ENCODE results near the gene DOCK10. TPM values are rescaled to one million over a fixed set of nuclear protein-coding genes. Genes with fewer than 3 reads are reported as not detected.
"Not testable (repeated sequence)": the region's sequence is repeated elsewhere in the genome, so short reads cannot be mapped to it uniquely, and the experiment has no call there.

The DOCK10 gene
- total RNA-seq, 1 experiment from 2014 or later: 65.3 TPM

GRCh38 chr2:224948859-224949258 lies 93.4 kb downstream of the DOCK10 start:
- peak; percentile 86 for DNase-seq (ENCODE audit: low read depth)

- no peak for DNase-seq (ENCODE audit: low read depth)
Observed at GRCh38 chr2:224948005-224948404, 94.3 kb downstream of the DOCK10 start.

- no peak for DNase-seq (ENCODE audit: low read depth)
Observed at GRCh38 chr2:224947566-224947965, 94.7 kb downstream of the DOCK10 start.

GRCh38 chr2:224946895-224947294 lies 95.4 kb downstream of the DOCK10 start:
- peak; percentile 91 for DNase-seq (ENCODE audit: low read depth)

- peak; percentile 43 for DNase-seq (ENCODE audit: low read depth)
Observed at GRCh38 chr2:224944707-224945547, 97.3 kb downstream of the DOCK10 start.

- DNase-seq (ENCODE audit: low read depth): not testable (repeated sequence)
Observed at GRCh38 chr2:224943601-224944041, 98.6 kb downstream of the DOCK10 start.

GRCh38 chr2:224941960-224942359 lies 100.3 kb downstream of the DOCK10 start:
- no peak for DNase-seq (ENCODE audit: low read depth)

GRCh38 chr2:224940618-224941017 lies 101.7 kb downstream of the DOCK10 start:
- no peak for DNase-seq (ENCODE audit: low read depth)

GRCh38 chr2:224938651-224939182 lies 103.6 kb downstream of the DOCK10 start:
- peak; percentile 98 for DNase-seq (ENCODE audit: low read depth)

DNA sequence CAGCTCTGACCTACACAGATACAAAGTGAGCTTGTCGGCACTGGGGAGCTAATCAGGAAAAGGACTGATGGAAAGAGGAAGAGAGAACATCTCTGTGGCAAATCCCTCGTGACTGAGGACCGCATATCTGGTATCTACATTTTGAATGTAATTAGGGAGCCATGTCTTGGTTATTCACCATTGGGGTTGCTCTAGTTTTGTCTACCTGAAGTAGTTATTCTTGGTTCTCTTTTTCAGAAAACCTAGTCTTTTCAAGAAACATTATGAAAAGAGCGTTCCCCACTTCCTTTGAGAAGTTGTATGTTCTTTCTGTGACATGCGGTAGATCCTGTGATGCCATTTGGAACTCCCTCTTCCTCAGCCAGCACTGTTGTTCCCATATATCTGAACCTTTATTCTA lies 104.4 kb downstream of the DOCK10 start:
- no peak for DNase-seq (ENCODE audit: low read depth)

DNA sequence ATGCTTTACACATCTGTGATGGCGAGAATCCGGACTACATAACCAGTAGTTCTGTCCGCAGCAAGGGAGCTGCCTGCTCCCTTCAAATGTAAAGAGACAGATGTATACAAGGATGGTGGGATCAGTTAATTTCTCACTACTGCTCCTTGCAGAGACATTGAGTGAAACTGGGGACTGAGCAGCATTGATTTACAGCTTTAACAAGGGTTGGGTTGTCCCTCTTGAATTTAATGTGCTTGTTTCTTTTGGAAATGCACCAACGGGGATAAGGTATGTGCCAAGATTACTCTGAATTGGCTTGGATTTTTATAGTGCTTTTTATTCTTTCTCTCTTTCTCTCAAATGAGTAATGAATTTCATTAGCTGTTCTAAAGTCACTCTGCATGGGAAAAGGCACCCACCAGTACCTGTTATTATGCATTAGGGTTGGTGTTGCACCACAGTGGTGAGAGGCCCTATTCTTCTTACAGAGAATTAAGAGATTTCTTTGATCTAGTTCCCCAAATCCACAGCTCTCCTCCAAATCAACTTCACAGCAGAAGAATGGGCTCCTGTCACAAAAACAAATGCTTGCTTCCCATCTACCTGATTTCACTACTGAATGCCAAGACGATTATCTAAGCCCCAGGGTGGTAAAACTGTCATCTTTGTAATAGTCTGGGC lies 107.6 kb downstream of the DOCK10 start:
- no peak for DNase-seq (ENCODE audit: low read depth)

- DNase-seq (ENCODE audit: low read depth): no peak
Observed at GRCh38 chr2:224933431-224933830, 108.8 kb downstream of the DOCK10 start.

GRCh38 chr2:224932522-224932921 lies 109.7 kb downstream of the DOCK10 start:
- DNase-seq (ENCODE audit: low read depth): no peak

GRCh38 chr2:224931956-224932355 lies 110.3 kb downstream of the DOCK10 start:
- DNase-seq (ENCODE audit: low read depth): no peak

GRCh38 chr2:224930990-224931389 lies 111.3 kb downstream of the DOCK10 start:
- DNase-seq (ENCODE audit: low read depth): peak; percentile 28

- no peak for DNase-seq (ENCODE audit: low read depth)
Observed at GRCh38 chr2:224930124-224930523, 112.1 kb downstream of the DOCK10 start.

DNA sequence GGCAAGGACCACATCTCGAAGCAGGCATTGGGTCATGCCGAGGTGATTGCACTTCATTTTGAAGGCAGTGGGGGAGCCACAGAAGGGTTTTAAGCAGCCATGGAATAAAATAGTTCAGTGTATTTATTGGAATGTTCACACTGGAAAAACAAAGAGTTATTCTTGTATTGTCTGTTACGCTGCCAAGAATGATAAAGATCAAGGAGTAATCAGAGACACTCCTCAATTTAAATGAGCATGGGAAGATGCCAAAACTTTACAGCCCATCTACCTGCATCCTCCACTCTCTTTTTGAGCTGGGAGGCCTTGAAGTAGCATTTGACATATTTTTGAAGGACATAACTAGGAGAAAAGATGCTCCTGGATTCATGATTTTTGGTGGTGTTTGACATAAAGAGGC lies 112.8 kb downstream of the DOCK10 start:
- no peak for DNase-seq (ENCODE audit: low read depth)

GRCh38 chr2:224927646-224928173 lies 114.6 kb downstream of the DOCK10 start:
- DNase-seq (ENCODE audit: low read depth): peak; percentile 72

DNA sequence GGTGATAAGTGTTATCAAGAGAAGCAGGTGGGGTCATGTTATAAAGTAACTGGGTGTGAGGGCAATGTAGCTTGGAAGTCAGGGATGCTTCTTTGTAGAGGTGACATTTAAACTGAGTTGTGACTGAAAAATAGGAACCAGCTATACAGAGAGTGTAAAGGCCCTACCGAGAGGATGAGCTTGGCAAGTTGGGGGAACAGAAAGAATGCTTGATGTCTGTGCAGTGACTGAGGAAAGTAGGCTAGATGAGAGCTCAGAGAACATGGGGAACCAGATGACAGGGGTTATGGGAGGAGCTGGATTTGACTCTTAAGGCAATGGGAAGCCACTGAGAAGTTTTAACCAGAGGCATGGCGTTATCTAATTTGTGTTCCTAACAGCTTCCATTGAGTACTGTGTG lies 115.3 kb downstream of the DOCK10 start:
- no peak for DNase-seq (ENCODE audit: low read depth)

GRCh38 chr2:224925810-224926100 lies 116.5 kb downstream of the DOCK10 start:
- peak; percentile 63 for DNase-seq (ENCODE audit: low read depth)

DNA sequence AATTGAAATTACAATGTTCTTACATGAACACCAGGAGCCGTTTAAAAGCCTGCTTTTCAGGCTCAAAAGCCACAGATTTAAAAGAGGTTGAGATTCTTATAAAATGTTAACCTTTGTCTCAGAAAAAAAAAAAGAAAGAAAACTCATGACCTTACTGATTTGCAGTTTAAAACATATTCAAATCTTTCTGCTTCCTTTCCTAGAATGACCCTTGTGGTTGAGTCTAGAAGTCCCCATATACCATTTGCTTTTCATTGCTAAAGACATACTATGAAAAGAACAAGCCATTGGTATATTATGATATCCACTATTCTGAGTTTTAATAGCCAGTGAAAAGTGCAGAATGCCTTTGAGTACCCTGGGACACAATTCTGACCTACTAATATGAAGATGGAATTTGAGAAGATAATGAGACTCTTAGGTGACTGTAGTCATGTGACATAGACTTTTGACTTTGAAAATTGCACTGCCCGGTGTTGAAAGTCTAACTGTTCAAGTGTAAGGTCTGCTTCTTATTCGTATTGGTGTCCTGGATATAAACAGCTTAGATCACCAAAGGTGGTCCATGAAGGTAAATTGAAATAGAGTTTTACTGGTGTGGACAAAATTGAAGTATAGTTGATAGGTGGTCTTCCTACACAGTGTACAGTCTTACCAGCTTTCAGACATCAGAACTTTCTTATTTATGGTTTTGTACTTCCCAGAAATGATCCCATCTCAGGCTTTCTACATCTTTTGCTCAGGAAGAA lies 117.0 kb downstream of the DOCK10 start:
- DNase-seq (ENCODE audit: low read depth): no peak

- no peak for DNase-seq (ENCODE audit: low read depth)
Observed at GRCh38 chr2:224924631-224925030, 117.6 kb downstream of the DOCK10 start.
